Hematopoietic multipotent progenitor cell treated with erythropoietin and hydrocortisone succinate and interleukin-3 and kit ligand, for 4 days (in vitro differentiated cells): ENCODE results near the gene P4HA3.

Experiments used
- DNase-seq: peaks from one replicate; pipeline ENCODE4 v3.0.0-alpha.2; 2015

Gene P4HA3

GRCh38 chr11:74316772-74317505 lies 5.5 kb upstream of the P4HA3 start:
- no peak for DNase-seq

- DNase-seq: peak; percentile 26
These were observed 886 bp upstream of the P4HA3 start for GRCh38 chr11:74312326-74312725.

GRCh38 chr11:74310857-74311256 lies 583 bp downstream of the P4HA3 start:
- no peak for DNase-seq

GRCh38 chr11:74307434-74307833 lies 4.0 kb downstream of the P4HA3 start:
- DNase-seq: peak; percentile 58

- peak; percentile 57 for DNase-seq
These were observed 4.8 kb downstream of the P4HA3 start for GRCh38 chr11:74306435-74307175.

- DNase-seq: no peak
These were observed 12.4 kb downstream of the P4HA3 start for GRCh38 chr11:74299015-74299414.

GRCh38 chr11:74297484-74297883 lies 14.0 kb downstream of the P4HA3 start:
- no peak for DNase-seq

- peak; percentile 34 for DNase-seq
These were observed 22.5 kb downstream of the P4HA3 start for GRCh38 chr11:74288911-74289310.

- peak; percentile 61 for DNase-seq
These were observed 23.3 kb downstream of the P4HA3 start for GRCh38 chr11:74288161-74288560.

- no peak for DNase-seq
These were observed 27.0 kb downstream of the P4HA3 start for GRCh38 chr11:74284466-74284865.

- no peak for DNase-seq
These were observed 27.8 kb downstream of the P4HA3 start for GRCh38 chr11:74283580-74284180.

- no peak for DNase-seq
These were observed 28.5 kb downstream of the P4HA3 start for GRCh38 chr11:74282914-74283371.

GRCh38 chr11:74282421-74282820 lies 29.0 kb downstream of the P4HA3 start:
- no peak for DNase-seq

GRCh38 chr11:74280494-74280893 lies 30.9 kb downstream of the P4HA3 start:
- no peak for DNase-seq

GRCh38 chr11:74279256-74279655 lies 32.2 kb downstream of the P4HA3 start:
- DNase-seq: no peak

- DNase-seq: no peak
These were observed 32.7 kb downstream of the P4HA3 start for GRCh38 chr11:74278721-74279161.

- DNase-seq: no peak
These were observed 33.3 kb downstream of the P4HA3 start for GRCh38 chr11:74278103-74278502.

GRCh38 chr11:74276581-74276980 lies 34.9 kb downstream of the P4HA3 start:
- no peak for DNase-seq

- DNase-seq: no peak
These were observed 39.2 kb downstream of the P4HA3 start for GRCh38 chr11:74272276-74272675.

- DNase-seq: peak; percentile 58
These were observed 42.2 kb downstream of the P4HA3 start for GRCh38 chr11:74269161-74269811.

- DNase-seq: no peak
These were observed 43.0 kb downstream of the P4HA3 start for GRCh38 chr11:74268456-74268855.

GRCh38 chr11:74267014-74267413 lies 44.4 kb downstream of the P4HA3 start:
- DNase-seq: no peak

GRCh38 chr11:74265256-74265655 lies 46.2 kb downstream of the P4HA3 start:
- no peak for DNase-seq
